Spleen (tissue), 11 donors: ENCODE data around the gene SPINT2. TPM values are rescaled to one million over a fixed set of nuclear protein-coding genes. Genes with fewer than 3 reads are reported as not detected.
"Not testable (repeated sequence)": the region's sequence is repeated elsewhere in the genome, so short reads cannot be mapped to it uniquely, and the experiment has no call there.

Experiments
- DNase-seq: peaks from one replicate; pipeline ENCODE4 v3.0.0-alpha.2; 2020
- H3K27ac ChIP-seq, 8 donors: fragments of 200-600 bp; sonication (generic) in 7 of 8; 1 replicate in 4 of 8; 2 replicates in 4 of 8; pipeline versions ENCODE4 v1.5.0 to v1.8.0; 2016 to 2021; ENCODE audit warnings: inconsistent platforms in 4 of 8, mild to moderate bottlenecking in 4 of 8, moderate library complexity in 1 of 8
- H3K27me3 ChIP-seq, 7 donors: fragments of 200-600 bp; sonication (generic) in 6 of 7; replicated peaks in 1 of 7; 1 replicate in 4 of 7; 2 replicates in 3 of 7; pipeline versions ENCODE4 v1.5.0 to v1.8.0; 2016 to 2021; ENCODE audit warnings: inconsistent platforms in 3 of 7, mild to moderate bottlenecking in 1 of 7
- H3K36me3 ChIP-seq, 6 donors: fragments of 200-600 bp; sonication (generic) in 5 of 6; 1 replicate in 4 of 6; 2 replicates in 2 of 6; pipeline versions ENCODE4 v1.5.0 to v1.8.0; 2016 to 2021; ENCODE audit warnings: inconsistent platforms in 2 of 6
- H3K4me1 ChIP-seq, 6 donors: fragments of 200-600 bp; sonication (generic) in 5 of 6; 1 replicate in 3 of 6; 2 replicates in 3 of 6; pipeline versions ENCODE4 v1.5.0 to v1.8.0; 2016 to 2021; ENCODE audit warnings: inconsistent platforms in 3 of 6
- H3K4me3 ChIP-seq, 8 donors: fragments of 200-600 bp; sonication (generic) in 7 of 8; 1 replicate in 4 of 8; 2 replicates in 4 of 8; pipeline versions ENCODE4 v1.5.0 to v1.8.0; 2016 to 2021; ENCODE audit warnings: inconsistent platforms in 4 of 8, mild to moderate bottlenecking in 4 of 8, moderate library complexity in 2 of 8
- H3K9me3 ChIP-seq, 8 donors: fragments of 200-600 bp; sonication (generic) in 7 of 8; 1 replicate in 4 of 8; 2 replicates in 4 of 8; pipeline versions ENCODE4 v1.5.0 to v1.8.0; 2016 to 2021; ENCODE audit warnings: inconsistent platforms in 4 of 8
- CTCF ChIP-seq, 11 experiments: fragments of 200-600 bp in 7 of 11; fragments of 450-650 bp in 4 of 11; sonication (generic) in 4 of 11; IDR thresholded peaks in 8 of 11; conservative IDR thresholded peaks in 3 of 11; 1 replicate in 7 of 11; 2 replicates in 4 of 11; pipeline versions ENCODE4 v1.4.0 to v1.8.0; 2016 to 2021; ENCODE audit warnings: antibody characterized with exemption in 11 of 11, inconsistent platforms in 4 of 11, mild to moderate bottlenecking in 1 of 11
- POLR2A ChIP-seq, 3 donors: fragments of 450-650 bp; IDR thresholded peaks; one replicate each; pipeline ENCODE4 v1.5.1; 2017; ENCODE audit warnings: antibody characterized with exemption in 3 of 3, mild to moderate bottlenecking in 1 of 3
- POLR2AphosphoS5 ChIP-seq, 3 donors: sonication (generic); formaldehyde crosslinking; IDR thresholded peaks; one replicate each; pipeline ENCODE4 v1.5.1; 2017; ENCODE audit warnings: antibody characterized with exemption in 3 of 3
- WGBS, 5 donors: extraction: QIAGEN DNeasy Blood & Tissue Kit in 3 of 5; methylation state at CpG; one replicate each; pipeline versions ENCODE4 v1.1.5 to v1.1.7; 2013 to 2018; 5-methylcytosine and 5-hydroxymethylcytosine counted together
- intact Hi-C: fragments of 100-400 bp; cut with DNase I; formaldehyde crosslinking; loops from one replicate; pipeline ENCODE4 v1.15.0; 2023; ENCODE audit warnings: low total_unique reads
- polyA plus RNA-seq, 3 donors: library from polyadenylated mRNA; stranded (reverse); fragments of 200-250 nt; gene quantifications; one replicate each; pipeline ENCODE4 v1.2.1, GENCODE V29; 2013
- small RNA-seq, 4 donors: library from RNA; depleted of rRNA; stranded (forward); fragments of <200 nt; gene quantifications; one replicate each; pipeline ENCODE3, GENCODE V24; 2016
- total RNA-seq, 7 donors: library from RNA; depleted of rRNA in 3 of 7; stranded (reverse); fragments of >200 nt in 3 of 7; fragmentation: NEBNext Ultra II Directional in 4 of 7; extraction: Animal tissue kit (Norgen Biotek cat#: 25700) in 4 of 7; gene quantifications; one replicate each; pipeline versions ENCODE4 v1.1.0 to v1.2.1, GENCODE V29; 2016 to 2021
- donor health status: healthy with polysubstance abuse.
- donor health status: DM: no; HTN: no; CAD: no; lungs with moderate emphysema.
- donor health status: DM: no; HTN: no; CAD: no.
- donor health status: Bipolar disorder and iron deficiency.
- donor health status: healthy.
- donor health status: DM: no; HTN: no; CAD: no.
- donor health status: DM: yes; HTN: yes; CAD: no.

The SPINT2 gene
- total and polyA plus RNA-seq, 10 donors = 41.2 to 87.8 (median 64.4) TPM

GRCh38 chr19:38336638-38337359, 72.4 kb downstream of the SPINT2 start:
- Histone ChIP-seq H3K36me3 (peaks cover 0 to 38% (median 0%) of the 10 kb centered on the region in 6 donors), H3K4me3 (peak overlapping the region; percentile 57 to 93 (median 80)), H3K4me1 (peaks cover 7 to 29% (median 21%) of the 10 kb centered on the region in 6 donors), H3K27me3 (no peaks in the 10 kb centered on the region), H3K9me3 (no peaks in the 10 kb centered on the region), H3K27ac (peak overlapping the region; percentile 76 to 98 (median 96))
- TF ChIP-seq CTCF (IDR thresholded peaks at IDR 0.05 in 8 of 11, conservative IDR thresholded peaks at IDR 0.05 in 3 of 11) (peak in 1 of 11 experiments; percentile 20), POLR2AphosphoS5 (IDR thresholded peaks at IDR 0.05) (no peak)
- peak; percentile 98 for DNase-seq
- intact Hi-C loops = loop anchor here (5.0 kb wide), 1 partner anchor 36 kb away; the partner anchor contains the start of gene PSMD8
- 5 to 8% (median 7%) methylated on average over 37 to 41 of the region's 41 CpGs for WGBS, 5 donors

GRCh38 chr19:38337360-38337653, 72.9 kb downstream of the SPINT2 start:
- H3K4me3 ChIP-seq = peak overlapping the region in 7 of 8 donors; percentile 57 to 93 (median 81)
- H3K27ac ChIP-seq = peak overlapping the region in 7 of 8 donors; percentile 85 to 98 (median 97)
- DNase-seq = no peak
- 65 to 72% (median 69%) methylated on average over 10 of the region's 10 CpGs for WGBS, 5 donors
- no peaks in the 10 kb centered on the region for H3K27me3 ChIP-seq
- intact Hi-C loops = loop anchor here (5.0 kb wide), 1 partner anchor 35 kb away; the partner anchor contains the start of gene PSMD8
- H3K4me1 ChIP-seq = peaks cover 7 to 29% (median 21%) of the 10 kb centered on the region in 6 donors
- no peak for TF ChIP-seq POLR2A (IDR thresholded peaks at IDR 0.05)
- no peak for TF ChIP-seq CTCF (IDR thresholded peaks at IDR 0.05 in 8 of 11, conservative IDR thresholded peaks at IDR 0.05 in 3 of 11)
- no peak for TF ChIP-seq POLR2AphosphoS5 (IDR thresholded peaks at IDR 0.05)
- peaks cover 0 to 41% (median 0%) of the 10 kb centered on the region in 6 donors for H3K36me3 ChIP-seq
- no peaks in the 10 kb centered on the region for H3K9me3 ChIP-seq

- Histone ChIP-seq H3K36me3 (peaks cover 0 to 58% (median 0%) of the 10 kb centered on the region in 6 donors), H3K4me1 (peaks cover 7 to 29% (median 21%) of the 10 kb centered on the region in 6 donors)
- intact Hi-C loops = loop anchor here (5.0 kb wide), 1 partner anchor 33 kb away; the partner anchor contains the start of gene PSMD8
- WGBS, 5 donors = 81 to 90% (median 87%) methylated on average over 4 of the region's 4 CpGs
- not testable (repeated sequence) for H3K9me3 ChIP-seq, H3K4me3 ChIP-seq, DNase-seq, H3K27me3 ChIP-seq, H3K27ac ChIP-seq
These were observed 74.6 kb downstream of the SPINT2 start for GRCh38 chr19:38339011-38339410.

GRCh38 chr19:38340927-38341326, 76.6 kb downstream of the SPINT2 start:
- no peak overlapping the region for H3K4me3 ChIP-seq
- intact Hi-C loops = no loop called here
- H3K27me3 ChIP-seq = no peaks in the 10 kb centered on the region
- no peaks in the 10 kb centered on the region for H3K9me3 ChIP-seq
- peaks cover 7 to 20% (median 12%) of the 10 kb centered on the region in 6 donors for H3K4me1 ChIP-seq
- WGBS, 5 donors = 86 to 97% (median 93%) methylated on average over 2 of the region's 2 CpGs
- DNase-seq = no peak
- TF ChIP-seq POLR2A (IDR thresholded peaks at IDR 0.05) (no peak), POLR2AphosphoS5 (IDR thresholded peaks at IDR 0.05) (no peak), CTCF (IDR thresholded peaks at IDR 0.05 in 8 of 11, conservative IDR thresholded peaks at IDR 0.05 in 3 of 11) (no peak)
- no peak overlapping the region for H3K27ac ChIP-seq
- H3K36me3 ChIP-seq = peaks cover 0 to 74% (median 0%) of the 10 kb centered on the region in 6 donors

Small RNAs within 50 kb of the gene (small RNA-seq; reads per million reads assigned to genes)
- gene RF00019 = 0 reads per million in 4 donors

Other genes starting within 250 kb of the SPINT2 start
- gene DPF1, start 40.4 kb upstream of the SPINT2 start, total RNA-seq = not detected
- under 1 TPM; 0.04 to 0.06 (median 0.06) TPM for gene DPF1, start 40.4 kb upstream of the SPINT2 start, polyA plus RNA-seq
- gene PPP1R14A, start 8.2 kb upstream of the SPINT2 start, total RNA-seq = 100 to 1,000 TPM in 2 of 7 donors, 10 to 100 TPM in 5; 26.1 to 102 (median 54.5) TPM
- 100 to 1,000 TPM in 1 of 3 donors, 10 to 100 TPM in 2; 66.7 to 145 (median 97.2) TPM for gene PPP1R14A, start 8.2 kb upstream of the SPINT2 start, polyA plus RNA-seq
- 1 to 10 TPM in 5 of 7 donors, not detected in 2; 3.2 to 6.1 (median 4.1) TPM for gene C19orf33, start 39.7 kb downstream of the SPINT2 start, total RNA-seq
- gene C19orf33, start 39.7 kb downstream of the SPINT2 start, polyA plus RNA-seq = 10 to 100 TPM; 11.0 to 53.6 (median 11.2) TPM
- 10 to 100 TPM; 31.4 to 40.6 (median 38.4) TPM for gene YIF1B, start 51.4 kb downstream of the SPINT2 start, total RNA-seq
- 10 to 100 TPM; 41.2 to 56.7 (median 46.6) TPM for gene YIF1B, start 51.4 kb downstream of the SPINT2 start, polyA plus RNA-seq
- 10 to 100 TPM; 11.8 to 25.9 (median 17.8) TPM for gene KCNK6, start 55.3 kb downstream of the SPINT2 start, total RNA-seq
- gene KCNK6, start 55.3 kb downstream of the SPINT2 start, polyA plus RNA-seq = 1 to 10 TPM; 3.8 to 9.3 (median 4.5) TPM
- gene CATSPERG, start 71.3 kb downstream of the SPINT2 start, total RNA-seq = 10 to 100 TPM in 2 of 7 donors, 1 to 10 TPM in 5; 4.0 to 10.7 (median 7.4) TPM
- gene CATSPERG, start 71.3 kb downstream of the SPINT2 start, polyA plus RNA-seq = 1 to 10 TPM; 1.8 to 4.4 (median 1.9) TPM
- gene PSMD8, start 110.0 kb downstream of the SPINT2 start, total RNA-seq = 100 to 1,000 TPM in 3 of 7 donors, 10 to 100 TPM in 4; 80.1 to 144 (median 85.1) TPM
- 10 to 100 TPM; 39.0 to 68.1 (median 64.2) TPM for gene PSMD8, start 110.0 kb downstream of the SPINT2 start, polyA plus RNA-seq
- not detected for gene GGN, start 123.5 kb downstream of the SPINT2 start, total RNA-seq
- gene GGN, start 123.5 kb downstream of the SPINT2 start, polyA plus RNA-seq = under 1 TPM in 2 of 3 donors, not detected in 1; 0.08 to 0.19 TPM
- gene SPRED3, start 124.1 kb downstream of the SPINT2 start, total RNA-seq = 1 to 10 TPM in 1 of 7 donors, under 1 TPM in 5, not detected in 1; 0.14 to 1.2 (median 0.47) TPM
- under 1 TPM; 0.03 to 0.46 (median 0.45) TPM for gene SPRED3, start 124.1 kb downstream of the SPINT2 start, polyA plus RNA-seq
- 10 to 100 TPM; 18.0 to 26.1 (median 20.4) TPM for gene FAM98C, start 138.5 kb downstream of the SPINT2 start, total RNA-seq
- gene FAM98C, start 138.5 kb downstream of the SPINT2 start, polyA plus RNA-seq = 10 to 100 TPM; 25.2 to 27.4 (median 26.1) TPM
- gene RASGRP4, start 161.6 kb downstream of the SPINT2 start, total RNA-seq = 10 to 100 TPM; 15.6 to 59.9 (median 32.1) TPM
- gene RASGRP4, start 161.6 kb downstream of the SPINT2 start, polyA plus RNA-seq = 1 to 10 TPM; 1.7 to 7.4 (median 6.7) TPM
- 1 to 10 TPM in 5 of 7 donors, under 1 TPM in 2; 0.32 to 3.0 (median 1.4) TPM for gene RYR1, start 169.1 kb downstream of the SPINT2 start, total RNA-seq
- 1 to 10 TPM in 1 of 3 donors, under 1 TPM in 2; 0.32 to 3.2 (median 0.39) TPM for gene RYR1, start 169.1 kb downstream of the SPINT2 start, polyA plus RNA-seq